NCI-H1694 (cell line): ENCODE data around the gene C10orf71.

Experiments used
- DNase-seq: peaks from one replicate; lab custom pipeline; 2025; lab: John Stamatoyannopoulos, UW

C10orf71 gene

DNA sequence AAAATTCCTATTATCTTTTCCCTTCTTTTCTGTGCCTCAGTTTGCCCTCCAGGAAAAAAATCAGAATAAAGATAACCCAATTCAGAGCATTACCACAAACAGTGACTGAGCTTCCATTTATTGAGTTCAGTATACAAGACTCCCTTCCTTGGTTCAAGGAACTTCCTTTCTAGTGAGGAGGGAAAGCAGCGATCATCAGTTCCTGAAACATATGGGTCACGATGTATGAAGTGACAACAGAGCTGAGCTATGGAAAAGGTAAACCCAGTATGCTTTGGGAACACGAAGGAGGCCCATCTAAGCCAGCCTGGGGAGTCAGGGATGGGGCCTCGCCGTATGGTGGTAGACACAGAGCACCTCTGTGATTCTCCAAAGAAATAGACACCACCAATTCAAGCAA is 15.8 kb downstream of the C10orf71 start:
- DNase-seq, result no peak

DNA sequence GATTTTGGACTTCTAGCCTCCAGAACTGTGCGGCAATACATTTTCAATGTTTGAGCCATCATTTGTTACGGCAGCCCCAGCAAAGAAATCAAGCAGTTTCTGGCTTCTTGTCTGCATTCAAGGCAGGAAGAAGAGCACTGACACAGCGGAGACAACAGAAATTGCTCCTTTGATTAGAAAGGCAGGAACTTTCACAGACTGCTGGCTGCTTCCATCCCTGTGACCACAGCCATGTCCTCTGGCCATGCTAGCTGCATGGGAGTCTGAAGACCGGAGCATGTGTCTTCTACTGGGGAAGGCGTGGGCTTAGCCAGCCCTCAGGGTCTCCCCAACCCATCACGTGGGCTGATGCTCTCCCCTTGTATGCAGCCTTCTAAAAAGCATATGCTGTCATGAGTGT is 19.1 kb downstream of the C10orf71 start:
- DNase-seq, result no peak

DNA sequence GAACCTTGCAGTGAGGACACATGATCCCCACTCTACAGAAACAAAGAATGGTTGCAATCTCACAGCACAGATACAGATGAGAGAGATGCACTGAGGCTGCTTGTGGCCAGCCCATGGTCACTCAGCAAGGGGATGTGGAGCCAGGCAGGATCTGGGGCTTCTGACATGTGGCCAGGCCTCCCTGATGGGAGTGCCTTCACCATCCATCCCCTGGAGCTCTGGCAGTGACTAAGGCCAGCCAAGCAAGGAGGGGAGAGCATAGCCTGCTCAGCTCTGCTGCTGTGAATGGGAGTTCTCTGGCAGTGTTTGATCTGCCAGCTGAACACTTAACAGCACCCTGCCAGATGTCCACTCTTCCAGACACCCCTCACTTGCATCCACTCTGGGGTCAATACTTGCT is 19.8 kb downstream of the C10orf71 start:
- DNase-seq, result no peak

DNA sequence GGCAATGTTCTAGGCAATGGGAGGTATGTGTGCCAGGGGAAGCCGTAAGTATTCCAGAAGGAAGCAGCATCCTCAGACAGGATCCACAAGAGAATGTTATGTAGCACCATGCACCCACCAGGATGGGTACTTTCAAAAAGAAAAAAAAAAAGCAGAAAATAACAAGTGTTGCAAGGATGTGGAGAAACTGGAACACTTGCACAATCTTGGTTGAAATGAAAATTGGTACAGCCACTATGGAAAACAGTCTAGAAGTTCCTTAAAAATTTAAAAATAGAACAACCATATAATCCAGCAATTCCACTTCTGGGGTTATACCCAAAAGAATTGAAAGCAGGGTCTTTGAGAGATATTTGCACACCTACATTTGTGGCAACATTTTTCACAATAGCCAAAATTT is 20.2 kb downstream of the C10orf71 start:
- no peak for DNase-seq

DNA sequence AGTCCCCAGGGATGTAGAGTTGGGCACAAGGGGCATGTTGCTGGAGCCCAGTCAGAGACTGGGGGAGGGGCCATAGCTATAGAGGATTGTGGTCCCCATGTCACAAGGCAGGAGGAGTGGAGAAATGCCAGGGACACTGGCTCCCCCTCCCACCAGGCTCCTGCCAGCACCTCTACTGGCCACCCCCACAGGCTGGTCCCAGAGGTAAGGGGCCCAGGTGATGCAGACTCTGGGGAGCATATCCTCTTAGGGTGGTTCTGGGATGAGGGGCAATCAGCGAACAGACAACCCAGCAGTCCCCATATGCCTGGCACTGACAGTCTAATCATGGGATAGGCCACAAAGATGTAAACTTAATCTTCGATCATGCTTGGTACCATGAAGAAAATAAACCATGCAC is 21.2 kb downstream of the C10orf71 start:
- DNase-seq, result no peak

DNA sequence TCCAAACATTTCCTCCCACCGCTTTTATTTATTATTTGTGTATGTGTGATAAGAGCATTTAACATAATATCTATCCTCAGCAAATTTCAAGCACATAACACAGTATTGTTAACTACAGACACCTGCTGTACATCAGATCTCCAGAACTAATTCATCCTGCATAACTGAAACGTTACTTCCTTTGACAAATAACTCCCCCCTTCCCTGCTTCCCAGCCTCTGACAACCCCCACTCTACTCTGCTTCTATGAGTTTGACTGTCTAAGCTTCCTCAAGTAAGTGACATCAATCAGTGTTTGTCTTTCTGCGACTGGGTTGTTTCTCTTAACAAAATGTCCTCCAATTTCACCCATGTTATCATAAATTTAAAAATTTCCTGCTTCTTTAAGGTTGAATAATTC is 22.1 kb downstream of the C10orf71 start:
- DNase-seq, result no peak

DNA sequence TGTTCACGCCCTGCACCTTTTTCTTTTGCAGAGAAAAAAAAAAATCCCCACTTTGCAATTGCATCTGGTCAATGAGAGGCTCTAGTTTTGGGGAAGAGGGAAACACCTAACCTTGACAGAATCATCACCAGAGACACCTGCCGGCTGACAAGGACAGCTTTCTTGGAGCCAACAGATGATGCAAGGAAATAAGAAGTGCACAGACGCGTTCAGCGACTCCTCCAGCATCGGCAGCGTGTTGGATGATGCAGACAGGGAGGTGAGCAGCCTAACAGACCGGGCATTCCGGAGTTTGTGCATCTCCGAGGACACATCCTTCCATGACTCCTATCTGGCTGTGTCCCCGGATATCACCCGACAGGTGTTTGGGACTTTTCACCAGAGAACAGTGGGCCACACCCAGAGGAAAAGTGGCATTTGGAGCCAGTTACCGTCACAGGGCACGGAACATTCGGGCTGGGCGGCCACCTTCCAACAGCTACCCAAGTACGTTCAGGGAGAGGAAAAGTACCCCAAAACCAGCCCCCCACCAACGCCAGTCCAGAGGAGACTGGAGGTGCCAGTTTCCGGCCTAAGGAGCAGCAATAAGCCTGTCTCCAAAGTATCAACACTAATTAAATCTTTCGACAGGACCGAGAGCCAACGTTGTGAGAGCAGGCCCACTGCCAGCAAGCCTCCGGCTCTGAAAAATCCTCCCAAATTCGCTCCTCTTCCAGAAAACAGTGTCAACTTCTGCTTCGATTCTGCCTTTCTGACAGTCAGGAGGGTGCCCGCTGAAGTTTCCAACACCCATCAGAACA is 23.6 kb downstream of the C10orf71 start:
- DNase-seq, result no peak

DNA sequence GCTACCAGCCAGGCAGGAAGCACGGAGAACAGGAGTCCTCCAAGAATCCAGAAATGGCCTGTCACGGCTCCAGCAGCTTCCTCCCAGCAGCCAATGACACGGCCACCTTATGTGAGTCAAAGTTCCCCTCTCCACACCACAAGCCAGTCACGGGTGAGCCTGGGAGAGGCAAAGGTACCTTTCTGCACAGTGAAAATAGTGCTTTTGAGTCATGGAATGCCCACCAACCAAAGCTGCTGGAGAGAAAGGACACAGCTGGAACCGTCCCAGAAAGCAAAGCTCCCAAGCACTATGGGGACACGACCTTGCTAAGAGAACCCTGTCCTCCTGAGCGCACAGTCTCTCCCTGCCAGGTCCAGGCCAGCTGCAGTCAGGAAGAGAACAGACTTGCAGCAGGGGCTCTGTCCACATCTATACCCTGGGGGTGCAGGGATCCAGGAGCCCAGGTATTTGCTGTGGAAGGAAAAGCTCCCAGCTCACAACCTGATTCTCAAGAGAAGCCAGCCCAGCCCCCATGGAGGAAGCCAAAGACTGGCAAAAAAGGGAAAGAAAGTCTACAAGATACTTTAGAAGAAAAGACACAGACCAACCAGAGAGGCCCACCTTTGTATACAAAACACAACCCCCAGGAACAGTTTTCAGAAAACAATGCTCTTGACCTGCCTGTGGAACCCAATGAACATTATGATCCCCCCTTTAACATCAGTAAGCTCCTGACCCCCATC is 24.4 kb downstream of the C10orf71 start:
- no peak for DNase-seq

DNA sequence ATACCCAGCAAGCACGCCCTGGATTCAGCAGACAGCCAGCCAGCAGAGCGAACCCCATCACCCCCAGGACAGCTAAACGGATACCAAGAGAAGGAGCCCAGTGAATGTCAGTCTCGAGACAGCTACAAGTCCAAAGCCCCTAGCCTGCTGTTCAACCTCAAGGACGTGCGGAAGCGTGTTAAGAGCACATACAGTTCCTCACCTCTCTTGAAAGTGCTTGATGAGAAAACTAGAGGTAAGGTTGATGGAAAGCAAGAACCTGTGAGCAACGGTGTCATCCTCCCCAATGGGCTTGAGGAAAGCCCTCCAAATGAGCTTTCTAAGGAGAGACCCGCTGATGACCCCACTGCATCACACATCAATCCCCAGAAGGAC is 24.9 kb downstream of the C10orf71 start:
- no peak for DNase-seq

DNA sequence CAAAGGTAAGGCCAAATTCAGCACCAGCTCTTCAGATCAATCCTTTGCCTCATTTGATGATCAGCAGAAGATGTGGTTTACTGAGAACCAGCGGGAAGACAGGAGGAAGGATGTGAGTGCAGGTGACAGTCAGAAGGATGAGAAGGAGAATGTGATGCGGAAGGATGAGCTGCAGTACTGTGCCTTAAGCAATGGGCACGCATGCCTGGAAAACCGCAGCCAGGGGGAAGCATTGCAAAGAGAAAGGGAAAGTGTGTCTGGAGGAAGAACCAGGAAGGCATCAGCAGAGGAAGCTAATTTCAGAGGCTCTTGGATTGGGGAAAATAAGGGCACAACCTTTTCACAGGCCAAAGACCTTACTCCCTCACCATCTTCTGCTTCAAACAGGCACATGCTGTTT is 25.7 kb downstream of the C10orf71 start:
- no peak for DNase-seq

DNA sequence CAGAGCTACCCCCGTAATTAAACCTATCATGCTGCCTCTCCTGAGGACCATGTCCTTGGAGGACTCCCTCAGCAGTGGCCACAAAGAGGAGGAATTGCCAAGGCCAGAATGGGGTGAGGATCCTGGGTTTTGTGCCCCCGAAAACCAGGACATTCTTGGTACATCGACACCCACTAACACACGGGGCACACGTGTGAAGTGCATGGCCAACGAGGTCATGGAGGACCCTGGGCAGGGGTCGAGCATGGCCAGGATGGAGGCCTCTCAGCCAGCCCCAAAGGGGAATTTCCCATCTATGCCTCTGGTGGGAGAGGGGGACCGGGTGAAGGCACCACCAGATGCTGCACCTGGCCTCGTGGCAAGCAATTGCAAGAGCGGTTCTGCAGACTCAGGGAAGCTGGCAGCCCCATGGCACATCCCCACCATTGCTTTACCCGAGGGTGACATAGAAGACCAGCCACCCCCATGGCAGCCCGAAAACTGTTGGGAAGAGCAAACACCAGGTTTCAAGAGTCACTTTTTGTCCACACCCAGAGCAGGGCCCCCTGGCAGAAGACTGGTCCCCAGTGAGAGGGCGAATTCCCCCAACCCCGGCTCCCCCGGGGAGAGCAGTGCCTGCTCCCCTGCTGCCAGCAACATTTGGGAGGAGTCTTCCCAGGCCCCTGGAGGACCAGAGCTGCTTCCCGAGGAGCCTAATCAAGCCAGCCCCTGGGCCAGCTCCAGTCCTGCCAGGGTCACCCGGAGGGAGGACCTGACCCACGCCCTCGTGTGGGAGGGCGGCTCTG is 26.4 kb downstream of the C10orf71 start:
- no peak for DNase-seq

DNA sequence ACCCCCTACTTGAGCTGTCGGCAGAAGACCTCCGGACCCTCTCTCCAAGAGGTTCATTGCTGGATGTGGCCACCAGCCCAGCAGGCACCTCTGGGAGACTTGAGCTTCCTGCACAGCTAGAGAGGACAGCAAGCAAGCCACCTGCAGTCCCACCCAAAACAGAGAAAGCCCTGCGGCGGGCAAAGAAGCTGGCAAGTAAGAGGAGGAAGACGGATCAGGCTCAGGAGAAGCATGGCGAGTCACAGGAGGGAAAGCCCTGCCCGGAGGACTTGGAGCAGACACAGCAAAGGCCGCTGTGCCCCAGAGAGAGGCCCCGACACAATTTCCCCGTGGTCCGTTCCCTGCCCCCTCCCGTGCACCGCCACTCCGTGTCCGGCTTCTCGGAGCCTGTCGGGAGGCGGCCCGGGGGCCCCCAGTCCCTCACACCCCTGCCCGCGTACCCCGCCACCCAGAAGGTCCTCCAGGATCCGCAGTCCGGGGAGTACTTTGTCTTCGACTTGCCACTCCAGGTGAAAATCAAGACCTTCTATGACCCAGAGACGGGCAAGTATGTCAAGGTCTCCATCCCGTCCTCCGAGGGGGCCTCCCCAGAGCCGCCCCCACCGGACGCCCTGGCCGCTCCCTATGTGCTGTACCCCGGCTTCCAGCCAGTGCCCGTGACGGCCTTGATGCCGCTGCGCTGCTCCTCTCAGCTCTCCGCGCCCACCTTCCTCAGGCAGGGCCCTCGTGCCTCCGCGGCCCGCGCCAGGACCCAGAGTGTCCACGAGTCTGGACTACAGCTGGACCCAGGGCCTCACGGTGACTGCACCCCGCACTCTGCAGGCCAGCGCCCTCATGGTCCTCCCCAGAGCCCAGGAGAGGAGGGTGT is 27.2 kb downstream of the C10orf71 start:
- no peak for DNase-seq

DNA sequence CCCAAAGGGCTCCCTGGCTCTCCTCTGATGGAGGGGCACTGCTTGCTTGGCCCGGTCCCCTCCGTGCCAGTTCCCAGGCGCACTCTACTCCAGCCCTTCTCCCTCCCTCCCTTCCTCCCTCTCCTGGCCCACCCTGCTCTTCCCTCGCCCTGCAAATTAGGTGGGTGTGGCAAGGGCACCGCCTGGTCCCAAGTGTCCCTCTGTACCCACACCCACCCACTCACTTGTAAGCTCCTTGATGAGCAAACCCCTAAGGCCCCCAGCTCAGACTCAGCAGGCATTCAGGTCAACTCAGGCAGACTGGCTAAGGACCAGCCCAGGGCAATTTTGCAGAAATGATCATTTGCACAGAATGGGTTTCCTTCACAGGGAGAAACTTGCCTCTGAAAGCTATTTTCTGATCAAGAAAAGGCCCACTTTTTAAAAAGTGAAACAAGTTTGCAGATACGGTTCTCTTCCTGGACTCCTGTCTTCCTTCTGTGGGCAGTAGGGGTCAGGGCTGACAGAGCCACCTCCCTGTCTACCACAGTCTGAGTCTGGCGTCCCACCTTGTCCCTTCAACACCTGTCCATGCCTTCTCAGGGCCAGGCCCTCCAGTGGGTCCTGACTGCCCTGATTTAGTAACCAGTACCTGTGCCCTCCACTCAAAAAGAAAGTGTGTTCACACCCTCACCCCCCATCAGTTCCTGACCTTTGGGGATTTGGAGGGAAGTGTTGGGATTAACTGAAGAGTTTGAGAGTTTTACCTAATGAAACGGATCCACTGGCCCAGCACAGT is 28.3 kb downstream of the C10orf71 start:
- no peak for DNase-seq

DNA sequence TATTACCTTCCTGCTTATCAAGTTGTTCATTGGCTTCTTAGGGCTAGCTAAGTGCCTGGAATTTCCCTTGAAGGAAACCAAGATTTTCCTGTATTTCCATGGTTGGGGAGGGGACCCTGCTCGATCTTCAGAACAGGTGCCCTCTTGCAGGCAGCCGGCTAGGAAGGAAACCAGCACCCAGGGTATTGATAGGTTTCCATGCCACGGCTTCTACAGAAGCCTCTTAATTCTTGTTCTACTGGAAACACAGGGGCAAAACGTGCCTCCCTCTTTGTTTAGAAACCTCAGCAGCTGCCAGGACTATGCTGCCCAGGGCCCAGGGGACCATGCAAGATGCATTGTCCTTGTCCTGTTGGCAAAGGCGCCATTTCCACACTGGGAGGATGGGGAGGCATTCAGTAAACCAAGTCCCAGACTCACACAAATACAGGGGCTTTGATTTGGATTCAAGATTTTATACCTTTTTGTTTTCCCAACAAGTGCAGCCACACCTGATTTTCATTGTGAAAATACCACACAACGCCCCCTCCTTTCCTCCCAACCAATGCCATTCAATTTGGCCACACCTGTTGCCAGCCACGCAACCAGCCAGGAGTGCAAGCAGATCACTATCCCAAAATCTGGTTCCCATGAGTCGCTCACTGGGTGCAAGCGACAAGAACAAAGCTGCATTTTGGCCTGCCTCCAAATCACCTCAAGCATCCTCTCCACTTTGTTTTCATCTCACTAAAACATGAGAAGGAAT is 29.6 kb downstream of the C10orf71 start:
- DNase-seq, result no peak

DNA sequence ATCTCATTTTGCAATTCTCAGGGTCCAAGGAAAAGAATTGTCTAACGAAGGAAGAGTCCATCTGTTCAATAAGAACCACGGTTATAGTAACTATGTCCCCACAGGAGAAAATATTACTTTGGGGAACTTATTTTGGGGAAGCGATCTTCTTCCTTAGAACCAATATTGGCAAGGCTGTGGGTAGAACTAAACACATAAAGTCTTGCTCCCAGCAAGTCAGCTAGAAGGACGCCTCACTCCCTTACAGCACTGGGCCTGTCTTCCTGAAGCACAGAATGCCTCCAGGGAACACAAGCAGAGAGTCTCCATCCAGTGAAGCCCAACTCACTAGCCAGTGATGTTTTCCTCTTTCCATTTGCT is 30.2 kb downstream of the C10orf71 start:
- DNase-seq, result no peak

DNA sequence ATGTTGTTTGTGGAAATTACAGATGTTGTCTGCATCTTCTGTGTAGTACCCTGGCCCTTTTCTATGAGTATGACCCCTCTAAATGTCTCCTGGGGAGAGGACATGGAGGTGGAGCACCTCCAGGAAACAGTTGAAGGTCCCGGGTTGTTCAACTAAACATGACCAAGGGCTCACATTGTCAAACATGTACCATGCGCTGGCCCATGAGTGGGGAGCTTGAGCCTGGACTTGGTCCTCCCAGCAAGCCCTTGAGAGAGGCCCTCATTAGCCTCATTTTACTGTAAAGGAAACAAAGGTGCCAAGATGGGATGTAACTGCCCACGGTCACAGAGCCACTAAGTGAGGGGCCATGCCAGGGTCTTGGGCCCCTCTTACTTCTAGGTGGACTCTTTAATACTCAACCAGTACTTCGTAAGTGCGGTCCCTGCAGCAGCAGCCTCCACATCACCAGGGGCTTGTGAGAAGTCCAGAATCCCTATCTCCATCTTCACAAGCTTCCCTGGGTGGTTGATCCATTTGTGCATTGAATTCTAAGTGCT is 31.2 kb downstream of the C10orf71 start:
- DNase-seq, result no peak

DNA sequence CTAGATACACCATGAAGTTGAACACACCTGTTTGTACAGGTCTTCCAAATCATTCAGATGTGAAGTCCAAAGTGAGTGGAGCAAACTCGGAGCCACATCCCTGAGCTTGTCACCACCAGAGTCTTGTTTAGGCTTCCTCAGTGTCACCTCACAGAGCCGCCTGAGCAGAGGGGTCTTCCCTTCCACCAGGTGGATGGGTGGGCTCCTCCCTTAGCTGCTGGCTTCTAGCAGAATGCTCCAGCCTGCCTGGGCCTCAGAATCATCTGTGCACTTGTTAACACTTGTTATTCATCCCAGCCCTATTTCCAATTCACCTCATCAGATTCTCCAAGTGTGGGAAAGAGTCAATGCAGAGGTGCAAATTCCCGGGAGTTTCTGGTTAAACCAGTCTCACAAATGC is 32.5 kb downstream of the C10orf71 start:
- DNase-seq, result no peak

DNA sequence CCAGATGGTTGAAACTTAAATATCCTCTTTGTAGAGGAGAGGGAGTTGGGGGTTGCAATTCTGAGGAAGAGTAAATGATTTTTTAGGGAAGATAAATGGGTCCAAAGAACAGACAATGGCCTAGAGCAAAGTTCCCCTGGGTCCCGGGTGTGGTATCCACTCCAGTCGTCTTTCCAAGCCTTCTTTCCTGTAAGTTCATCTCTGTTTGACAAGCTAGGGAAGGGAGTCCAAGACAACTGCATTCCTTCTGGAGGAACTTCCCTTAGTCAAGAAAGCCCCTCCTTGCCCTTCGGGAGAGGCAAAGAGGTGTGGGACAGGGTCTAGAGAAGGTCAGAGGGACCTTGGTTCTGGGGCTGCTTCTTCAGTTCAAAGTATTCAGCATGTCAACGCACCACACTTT is 33.4 kb downstream of the C10orf71 start:
- DNase-seq, result no peak

DNA sequence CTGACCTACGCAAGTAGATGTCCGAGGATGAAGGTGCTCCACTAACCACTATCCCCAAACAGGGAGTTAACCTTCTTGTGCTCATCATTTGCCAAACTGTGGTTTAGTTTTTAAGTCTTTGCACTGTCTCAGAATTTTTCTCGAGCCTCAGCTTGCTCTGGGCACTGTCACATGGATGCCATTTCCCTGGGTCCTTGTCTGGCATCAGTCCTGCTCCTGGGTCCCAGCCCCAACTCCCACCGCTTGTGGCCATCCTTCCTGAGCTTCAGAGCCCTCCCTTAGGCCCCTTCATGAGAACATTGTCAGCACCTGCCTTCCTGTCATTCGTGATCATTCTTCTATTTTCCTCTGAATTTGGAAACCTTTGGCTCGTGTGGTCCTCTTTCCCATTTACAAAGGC is 33.8 kb downstream of the C10orf71 start:
- DNase-seq, result no peak

DNA sequence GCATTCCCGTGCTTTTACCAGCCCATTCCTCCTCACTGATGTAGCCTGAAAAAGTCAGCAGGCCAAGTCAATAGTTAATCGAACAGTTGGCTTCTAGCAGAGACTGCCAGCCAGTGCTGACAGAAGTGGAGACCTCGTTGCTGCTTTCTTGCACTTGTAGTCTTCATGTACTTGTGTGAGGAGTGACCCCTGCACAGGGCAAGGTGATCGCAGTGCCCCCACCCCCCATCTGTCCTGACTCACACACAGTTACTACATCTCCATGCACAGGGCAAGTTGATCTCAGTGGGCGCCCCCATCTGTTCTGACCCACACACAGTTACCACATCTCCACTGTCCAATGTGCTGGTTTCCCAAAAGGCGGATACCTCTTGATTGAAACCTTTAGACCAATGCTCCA is 34.2 kb downstream of the C10orf71 start:
- DNase-seq, result no peak
